Activated T-cell treated with anti-CD3 and anti-CD28 coated beads, Interleukin-2, amount 50 U/mL, for 72 hours (primary cell): Measurements from ENCODE around the gene PAPOLA. TPM values are rescaled to one million over a fixed set of nuclear protein-coding genes. Genes with fewer than 3 reads are reported as not detected.

ENCODE experiments used
- ATAC-seq, 2 donors: fragments of 150-1000 bp; cut with Tn5 transposase; replicated peaks in 1 of 2; 2 replicates each; pipeline ENCODE4 v1.10.0; 2021; ENCODE audit warnings: moderate library complexity in 2 of 2, mild to moderate bottlenecking in 1 of 2
- DNase-seq, 2 donors: peaks; one replicate each; pipeline ENCODE4 v3.0.0; 2021 to 2022; ENCODE audit warnings: mixed read lengths in 1 of 2
- H3K27ac Mint-ChIP-seq: one replicate; pipeline ENCODE4 v1.8.0; 2022; ENCODE audit warnings: mild to moderate bottlenecking, moderate library complexity, mixed read lengths
- H3K27me3 Mint-ChIP-seq: one replicate; pipeline ENCODE4 v1.8.0; 2022; ENCODE audit warnings: low read depth, mixed read lengths
- H3K36me3 Mint-ChIP-seq, 2 donors: one replicate each; pipeline ENCODE4 v1.8.0; 2022; ENCODE audit warnings: mixed read lengths in 2 of 2, mild to moderate bottlenecking in 1 of 2; ENCODE audit not compliant: insufficient read depth in 2 of 2
- H3K4me1 Mint-ChIP-seq: one replicate; pipeline ENCODE4 v1.8.0; 2022; ENCODE audit warnings: low read depth, mixed read lengths
- H3K4me3 Mint-ChIP-seq, 2 donors: one replicate each; pipeline ENCODE4 v1.8.0; 2022; ENCODE audit warnings: mild to moderate bottlenecking in 2 of 2, mixed read lengths in 2 of 2, moderate library complexity in 2 of 2
- H3K9me3 Mint-ChIP-seq, 2 donors: one replicate each; pipeline ENCODE4 v1.8.0; 2022; ENCODE audit warnings: mixed read lengths in 2 of 2
- total RNA-seq, 2 donors: library from RNA; stranded (reverse); gene quantifications; one replicate each; pipeline ENCODE4 v1.2.3, GENCODE V29; 2022

PAPOLA gene
- total RNA-seq, 2 donors from 2014 or later, result 124 to 143 TPM

- Mint-ChIP-seq H3K4me3 (no peak overlapping the region), H3K36me3 (no peaks in the 10 kb centered on the region), H3K27ac (no peak overlapping the region), H3K4me1 (peaks cover 4% of the 10 kb centered on the region), H3K27me3 (peaks cover 20% of the 10 kb centered on the region), H3K9me3 (no peaks in the 10 kb centered on the region)
- DNase-seq (no peak), ATAC-seq (peak in 1 of 2 donors; percentile 21)
Observed at GRCh38 chr14:96602186-96602585, 100.0 kb downstream of the PAPOLA start.

GRCh38 chr14:96603350-96604255 is 101.4 kb downstream of the PAPOLA start:
- no peaks in the 10 kb centered on the region for H3K9me3 Mint-ChIP-seq
- H3K27ac Mint-ChIP-seq, result no peak overlapping the region
- peaks cover 4% of the 10 kb centered on the region for H3K4me1 Mint-ChIP-seq
- no peak overlapping the region for H3K4me3 Mint-ChIP-seq
- H3K36me3 Mint-ChIP-seq, result no peaks in the 10 kb centered on the region
- ATAC-seq (no peak), DNase-seq (no peak)
- peaks cover 20% of the 10 kb centered on the region for H3K27me3 Mint-ChIP-seq

- no peaks in the 10 kb centered on the region for H3K4me1 Mint-ChIP-seq
- H3K27me3 Mint-ChIP-seq, result peaks cover 26% of the 10 kb centered on the region
- ATAC-seq (no peak), DNase-seq (no peak)
- H3K27ac Mint-ChIP-seq, result no peak overlapping the region
- H3K36me3 Mint-ChIP-seq, result no peaks in the 10 kb centered on the region
- no peaks in the 10 kb centered on the region for H3K9me3 Mint-ChIP-seq
- no peak overlapping the region for H3K4me3 Mint-ChIP-seq
Observed at GRCh38 chr14:96614481-96614881, 112.3 kb downstream of the PAPOLA start.

GRCh38 chr14:96616161-96616721 is 114.1 kb downstream of the PAPOLA start:
- no peaks in the 10 kb centered on the region for H3K4me1 Mint-ChIP-seq
- H3K27ac Mint-ChIP-seq, result no peak overlapping the region
- ATAC-seq, result no peak
- no peaks in the 10 kb centered on the region for H3K36me3 Mint-ChIP-seq
- H3K9me3 Mint-ChIP-seq, result no peaks in the 10 kb centered on the region
- no peak for DNase-seq
- no peak overlapping the region for H3K4me3 Mint-ChIP-seq
- H3K27me3 Mint-ChIP-seq, result peaks cover 19% of the 10 kb centered on the region

Other genes starting within 250 kb of the PAPOLA start
- not detected for gene BDKRB1, start 246.2 kb upstream of the PAPOLA start, total RNA-seq
- gene ATG2B, start 139.0 kb upstream of the PAPOLA start, total RNA-seq, result 10 to 100 TPM; 22.9 to 28.3 TPM
- 10 to 100 TPM; 22.5 to 22.6 TPM for gene GSKIP, start 138.9 kb upstream of the PAPOLA start, total RNA-seq
- under 1 TPM; 0.81 to 0.86 TPM for gene AK7, start 110.3 kb upstream of the PAPOLA start, total RNA-seq